ENCODE results near the gene STOML3. TPM values are rescaled to one million over a fixed set of nuclear protein-coding genes. Genes with fewer than 3 reads are reported as not detected.

STOML3 gene
- polyA plus RNA-seq, 1 donor: not detected

Other genes with a start within 250 kb of the STOML3 start
- 54.2 TPM for gene PROSER1, start 47.3 kb upstream of the STOML3 start, polyA plus RNA-seq (ENCODE audit: insufficient read length)
- 88.7 TPM for gene NHLRC3, start 47.6 kb upstream of the STOML3 start, polyA plus RNA-seq (ENCODE audit: insufficient read length)

Measured in left kidney (tissue), 1 donor.